Activated CD8-positive, alpha-beta memory T cell treated with anti-CD3 and anti-CD28 coated beads, Interleukin-2, amount 10 ng/mL, durations not matched to agents 7 days and 5 days (primary cell): Measurements from ENCODE around the gene RDH12. TPM values are rescaled to one million over a fixed set of nuclear protein-coding genes. Genes with fewer than 3 reads are reported as not detected.
"Not testable (repeated sequence)": the region's sequence is repeated elsewhere in the genome, so short reads cannot be mapped to it uniquely, and the experiment has no call there.

Source experiments
- ATAC-seq: fragments of 150-1000 bp; cut with Tn5 transposase; one replicate; pipeline ENCODE4 v1.10.0; 2021; ENCODE audit warnings: moderate library complexity
- CTCF ChIA-PET: fragments of 350-600 bp; sonication (Branson Sonifier 250); formaldehyde crosslinking; loops from one replicate; lab custom pipeline; 2021; ENCODE audit warnings: antibody characterized with exemption; lab: Charles Lee
- DNase-seq: peaks from one replicate; pipeline ENCODE4 v3.0.0-alpha.2; 2020
- H3K27ac Mint-ChIP-seq: one replicate; pipeline ENCODE4 v1.8.0; 2021; ENCODE audit warnings: mild to moderate bottlenecking, mixed read lengths
- H3K27me3 Mint-ChIP-seq: one replicate; pipeline ENCODE4 v1.8.0; 2021; ENCODE audit warnings: mixed read lengths
- H3K36me3 Mint-ChIP-seq: one replicate; pipeline ENCODE4 v1.8.0; 2021; ENCODE audit warnings: mild to moderate bottlenecking, mixed read lengths
- H3K4me1 Mint-ChIP-seq: one replicate; pipeline ENCODE4 v1.8.0; 2021; ENCODE audit warnings: mixed read lengths
- H3K4me3 Mint-ChIP-seq: one replicate; pipeline ENCODE4 v1.8.0; 2021; ENCODE audit warnings: mild to moderate bottlenecking, moderate library complexity, mixed read lengths
- H3K9me3 Mint-ChIP-seq: one replicate; pipeline ENCODE4 v1.8.0; 2022; ENCODE audit warnings: low read depth, mixed read lengths
- total RNA-seq, 2 experiments: library from RNA; stranded (reverse); gene quantifications; one replicate each; pipeline ENCODE4 v1.2.3, GENCODE V29; 2021

The RDH12 gene
- total RNA-seq, 2 experiments from 2014 or later = not detected

GRCh38 chr14:67710209-67710608 lies 8.5 kb downstream of the RDH12 start:
- peaks cover 10% of the 10 kb centered on the region for H3K36me3 Mint-ChIP-seq
- no peak for DNase-seq
- peaks cover 8% of the 10 kb centered on the region for H3K27me3 Mint-ChIP-seq
- H3K4me1 Mint-ChIP-seq = no peaks in the 10 kb centered on the region
- no peak overlapping the region for H3K27ac Mint-ChIP-seq
- no peak for ATAC-seq
- H3K4me3 Mint-ChIP-seq = no peak overlapping the region
- CTCF ChIA-PET = no interaction called here
- peaks cover 8% of the 10 kb centered on the region for H3K9me3 Mint-ChIP-seq

GRCh38 chr14:67717048-67717447 lies 15.4 kb downstream of the RDH12 start:
- H3K27me3 Mint-ChIP-seq = peaks cover 24% of the 10 kb centered on the region
- H3K36me3 Mint-ChIP-seq = peaks cover 1% of the 10 kb centered on the region
- no peak overlapping the region for H3K4me3 Mint-ChIP-seq
- H3K9me3 Mint-ChIP-seq = no peaks in the 10 kb centered on the region
- CTCF ChIA-PET = interaction anchor here (1.4 to 1.8 kb wide), 2 partner anchors 13 kb away, joined by 4 to 5 read pairs; no protein-coding TSS in a partner anchor
- no peak for ATAC-seq
- no peak overlapping the region for H3K27ac Mint-ChIP-seq
- peaks cover 11% of the 10 kb centered on the region for H3K4me1 Mint-ChIP-seq
- DNase-seq = no peak

GRCh38 chr14:67718265-67718664 lies 16.6 kb downstream of the RDH12 start:
- peaks cover 15% of the 10 kb centered on the region for H3K4me1 Mint-ChIP-seq
- no peak overlapping the region for H3K27ac Mint-ChIP-seq

GRCh38 chr14:67719385-67719784 lies 17.7 kb downstream of the RDH12 start:
- ATAC-seq, CTCF ChIA-PET, H3K9me3 Mint-ChIP-seq, H3K36me3 Mint-ChIP-seq, DNase-seq, H3K27ac Mint-ChIP-seq, H3K4me3 Mint-ChIP-seq: not testable (repeated sequence)
- Mint-ChIP-seq H3K27me3 (peaks cover 41% of the 10 kb centered on the region), H3K4me1 (peaks cover 15% of the 10 kb centered on the region)

More at GRCh38 chr14:67718265-67718664, 16.6 kb downstream of the RDH12 start:
- CTCF ChIA-PET = interaction anchor here (1.8 kb wide), 1 partner anchor 14 kb away, joined by 4 read pairs; no protein-coding TSS in a partner anchor
- peaks cover 1% of the 10 kb centered on the region for H3K36me3 Mint-ChIP-seq
- no peak for DNase-seq
- H3K27me3 Mint-ChIP-seq = peaks cover 31% of the 10 kb centered on the region
- H3K4me3 Mint-ChIP-seq = no peak overlapping the region
- no peaks in the 10 kb centered on the region for H3K9me3 Mint-ChIP-seq
- ATAC-seq = no peak

- H3K9me3 Mint-ChIP-seq = no peaks in the 10 kb centered on the region
- peaks cover 43% of the 10 kb centered on the region for H3K27me3 Mint-ChIP-seq
- H3K27ac Mint-ChIP-seq = no peak overlapping the region
- CTCF ChIA-PET = no interaction called here
- H3K36me3 Mint-ChIP-seq = peaks cover 1% of the 10 kb centered on the region
- DNase-seq (no peak), ATAC-seq (no peak)
- peaks cover 15% of the 10 kb centered on the region for H3K4me1 Mint-ChIP-seq
- no peak overlapping the region for H3K4me3 Mint-ChIP-seq
Observed at GRCh38 chr14:67719866-67720265, 18.2 kb downstream of the RDH12 start.

GRCh38 chr14:67721875-67722274 lies 20.2 kb downstream of the RDH12 start:
- no peak for DNase-seq
- H3K36me3 Mint-ChIP-seq = peaks cover 1% of the 10 kb centered on the region
- H3K4me1 Mint-ChIP-seq = peaks cover 15% of the 10 kb centered on the region
- H3K27me3 Mint-ChIP-seq = peaks cover 45% of the 10 kb centered on the region
- CTCF ChIA-PET = interaction anchor here (1.2 kb wide), 1 partner anchor 10 kb away, joined by 4 read pairs; no protein-coding TSS in a partner anchor
- ATAC-seq = no peak
- H3K9me3 Mint-ChIP-seq = no peaks in the 10 kb centered on the region
- no peak overlapping the region for H3K4me3 Mint-ChIP-seq
- H3K27ac Mint-ChIP-seq = no peak overlapping the region

- H3K4me1 Mint-ChIP-seq = peaks cover 15% of the 10 kb centered on the region
- ATAC-seq (no peak), DNase-seq (no peak)
- no peak overlapping the region for H3K27ac Mint-ChIP-seq
- CTCF ChIA-PET = no interaction called here
- no peak overlapping the region for H3K4me3 Mint-ChIP-seq
- no peaks in the 10 kb centered on the region for H3K9me3 Mint-ChIP-seq
- H3K36me3 Mint-ChIP-seq = peaks cover 1% of the 10 kb centered on the region
- peaks cover 45% of the 10 kb centered on the region for H3K27me3 Mint-ChIP-seq
Observed at GRCh38 chr14:67722293-67722692, 20.6 kb downstream of the RDH12 start.

GRCh38 chr14:67725171-67725570 lies 23.5 kb downstream of the RDH12 start:
- DNase-seq = no peak
- H3K27ac Mint-ChIP-seq = no peak overlapping the region
- CTCF ChIA-PET = no interaction called here
- ATAC-seq = no peak
- no peak overlapping the region for H3K4me3 Mint-ChIP-seq
- H3K36me3 Mint-ChIP-seq = peaks cover 1% of the 10 kb centered on the region
- peaks cover 11% of the 10 kb centered on the region for H3K4me1 Mint-ChIP-seq
- no peaks in the 10 kb centered on the region for H3K9me3 Mint-ChIP-seq
- H3K27me3 Mint-ChIP-seq = peaks cover 41% of the 10 kb centered on the region

- CTCF ChIA-PET = no interaction called here
- no peak overlapping the region for H3K4me3 Mint-ChIP-seq
- peaks cover 4% of the 10 kb centered on the region for H3K4me1 Mint-ChIP-seq
- ATAC-seq = no peak
- H3K27ac Mint-ChIP-seq = no peak overlapping the region
- no peaks in the 10 kb centered on the region for H3K9me3 Mint-ChIP-seq
- no peak for DNase-seq
- H3K36me3 Mint-ChIP-seq = no peaks in the 10 kb centered on the region
- H3K27me3 Mint-ChIP-seq = peaks cover 25% of the 10 kb centered on the region
Observed at GRCh38 chr14:67727361-67727760, 25.7 kb downstream of the RDH12 start.

- Mint-ChIP-seq H3K4me1 (no peaks in the 10 kb centered on the region), H3K27me3 (peaks cover 18% of the 10 kb centered on the region), H3K36me3 (no peaks in the 10 kb centered on the region), H3K4me3 (no peak overlapping the region), H3K9me3 (no peaks in the 10 kb centered on the region), H3K27ac (no peak overlapping the region)
- no peak for DNase-seq
- ATAC-seq = no peak
- CTCF ChIA-PET = no interaction called here
Observed at GRCh38 chr14:67728258-67728657, 26.6 kb downstream of the RDH12 start.

GRCh38 chr14:67729072-67729885 lies 27.6 kb downstream of the RDH12 start:
- CTCF ChIA-PET = no interaction called here

GRCh38 chr14:67733616-67734015 lies 31.9 kb downstream of the RDH12 start:
- Mint-ChIP-seq H3K27me3 (peaks cover 4% of the 10 kb centered on the region), H3K27ac (no peak overlapping the region), H3K4me3 (no peak overlapping the region), H3K36me3 (no peaks in the 10 kb centered on the region), H3K4me1 (no peaks in the 10 kb centered on the region), H3K9me3 (no peaks in the 10 kb centered on the region)
- ATAC-seq (no peak), DNase-seq (no peak)
- CTCF ChIA-PET = no interaction called here

More at GRCh38 chr14:67729072-67729885, 27.6 kb downstream of the RDH12 start:
- no peaks in the 10 kb centered on the region for H3K36me3 Mint-ChIP-seq
- H3K9me3 Mint-ChIP-seq = no peaks in the 10 kb centered on the region
- no peak overlapping the region for H3K27ac Mint-ChIP-seq
- H3K4me3 Mint-ChIP-seq = no peak overlapping the region
- H3K27me3 Mint-ChIP-seq = peaks cover 8% of the 10 kb centered on the region
- ATAC-seq (no peak), DNase-seq (no peak)
- no peaks in the 10 kb centered on the region for H3K4me1 Mint-ChIP-seq

- peaks cover 4% of the 10 kb centered on the region for H3K27me3 Mint-ChIP-seq
- no peak overlapping the region for H3K4me3 Mint-ChIP-seq
- no peaks in the 10 kb centered on the region for H3K4me1 Mint-ChIP-seq
- ATAC-seq (no peak), DNase-seq (no peak)
- no peak overlapping the region for H3K27ac Mint-ChIP-seq
- CTCF ChIA-PET = no interaction called here
- H3K36me3 Mint-ChIP-seq = no peaks in the 10 kb centered on the region
- no peaks in the 10 kb centered on the region for H3K9me3 Mint-ChIP-seq
Observed at GRCh38 chr14:67734675-67735074, 33.0 kb downstream of the RDH12 start.
